Sigmoid colon (tissue), 7 donors: ENCODE data around the gene FBXL20. TPM values are rescaled to one million over a fixed set of nuclear protein-coding genes. Genes with fewer than 3 reads are reported as not detected.
A peak's percentile ranks its signal among the peaks of the same experiment; 100 is the strongest.

Experiments
- DNase-seq: peaks from one replicate; pipeline ENCODE4 v3.0.0-alpha.2; 2019
- H3K27ac ChIP-seq, 4 donors: fragments of 200-600 bp; sonication (generic); one replicate each; pipeline ENCODE4 v1.5.1; 2016 to 2019; ENCODE audit warnings: mild to moderate bottlenecking in 1 of 4
- H3K27me3 ChIP-seq, 3 donors: fragments of 200-600 bp; sonication (generic); one replicate each; pipeline ENCODE4 v1.5.1; 2019; ENCODE audit warnings: mild to moderate bottlenecking in 1 of 3
- H3K36me3 ChIP-seq, 4 donors: fragments of 200-600 bp; sonication (generic); one replicate each; pipeline ENCODE4 v1.5.1; 2016 to 2019
- H3K4me1 ChIP-seq, 4 donors: fragments of 200-600 bp; sonication (generic); one replicate each; pipeline ENCODE4 v1.5.1; 2017 to 2019
- H3K4me3 ChIP-seq, 4 donors: fragments of 200-600 bp; sonication (generic); one replicate each; pipeline ENCODE4 v1.5.1; 2017 to 2019; ENCODE audit warnings: mild to moderate bottlenecking in 2 of 4, moderate library complexity in 1 of 4
- H3K9me3 ChIP-seq, 4 donors: fragments of 200-600 bp in 3 of 4; sonication (generic) in 3 of 4; one replicate each; pipeline versions ENCODE4 v1.5.1 to v1.6.1; 2013 to 2019
- EP300 ChIP-seq, 4 donors: sonication (generic); formaldehyde crosslinking; IDR thresholded peaks; one replicate each; pipeline ENCODE4 v1.6.1; 2017; ENCODE audit warnings: antibody characterized with exemption in 4 of 4
- POLR2A ChIP-seq, 2 donors: fragments of 450-650 bp; IDR thresholded peaks; one replicate each; pipeline ENCODE4 v1.6.1; 2016; ENCODE audit warnings: antibody characterized with exemption in 2 of 2, mild to moderate bottlenecking in 2 of 2, moderate library complexity in 2 of 2
- POLR2AphosphoS5 ChIP-seq, 4 donors: sonication (generic); formaldehyde crosslinking; IDR thresholded peaks; one replicate each; pipeline ENCODE4 v1.6.1; 2017; ENCODE audit warnings: antibody characterized with exemption in 4 of 4
- WGBS, 2 donors: extraction: QIAGEN DNeasy Blood & Tissue Kit; methylation state at CpG; one replicate each; pipeline ENCODE4 v1.1.7; 2013; 5-methylcytosine and 5-hydroxymethylcytosine counted together
- intact Hi-C: fragments of 100-400 bp; cut with DNase I; formaldehyde crosslinking; loops from one replicate; pipeline ENCODE4 v1.15.1; 2023
- polyA plus RNA-seq, 3 donors: library from polyadenylated mRNA; stranded (reverse); fragments of 200-250 nt; gene quantifications; one replicate each; pipeline ENCODE4 v1.2.3, GENCODE V29; 2013
- total RNA-seq, 4 donors: library from RNA; depleted of rRNA; stranded (reverse); fragments of >200 nt; gene quantifications; one replicate each; pipeline ENCODE4 v1.1.0, GENCODE V29; 2016
- TF ChIP-seq, protein P1 (sequence below), 4 experiments: fragments of 450-650 bp in 3 of 4; fragments of 200-600 bp in 1 of 4; IDR thresholded peaks; one replicate each; pipeline ENCODE4 v1.5.1; 2016 to 2019; ENCODE audit warnings: antibody characterized with exemption in 4 of 4, mild to moderate bottlenecking in 3 of 4, moderate library complexity in 2 of 4
- donor health status: healthy with polysubstance abuse.
- donor health status: Bipolar disorder and iron deficiency.
- donor health status: healthy.

FBXL20 gene
- total and polyA plus RNA-seq, 7 donors = 1.8 to 26.0 (median 17.0) TPM

- intact Hi-C loops = no loop called here
These were observed 172.0 kb downstream of the FBXL20 start for GRCh38 chr17:39229274-39229913.

GRCh38 chr17:39227364-39227919, 174.0 kb downstream of the FBXL20 start:
- intact Hi-C loops = no loop called here
- DNase-seq = no peak
- Histone ChIP-seq H3K27ac (no peak overlapping the region), H3K4me1 (peaks cover 0 to 33% (median 31%) of the 10 kb centered on the region in 4 donors), H3K9me3 (no peaks in the 10 kb centered on the region), H3K36me3 (no peaks in the 10 kb centered on the region), H3K27me3 (peaks cover 30 to 83% (median 50%) of the 10 kb centered on the region in 3 donors), H3K4me3 (no peak overlapping the region)
- TF ChIP-seq, protein P1, sequence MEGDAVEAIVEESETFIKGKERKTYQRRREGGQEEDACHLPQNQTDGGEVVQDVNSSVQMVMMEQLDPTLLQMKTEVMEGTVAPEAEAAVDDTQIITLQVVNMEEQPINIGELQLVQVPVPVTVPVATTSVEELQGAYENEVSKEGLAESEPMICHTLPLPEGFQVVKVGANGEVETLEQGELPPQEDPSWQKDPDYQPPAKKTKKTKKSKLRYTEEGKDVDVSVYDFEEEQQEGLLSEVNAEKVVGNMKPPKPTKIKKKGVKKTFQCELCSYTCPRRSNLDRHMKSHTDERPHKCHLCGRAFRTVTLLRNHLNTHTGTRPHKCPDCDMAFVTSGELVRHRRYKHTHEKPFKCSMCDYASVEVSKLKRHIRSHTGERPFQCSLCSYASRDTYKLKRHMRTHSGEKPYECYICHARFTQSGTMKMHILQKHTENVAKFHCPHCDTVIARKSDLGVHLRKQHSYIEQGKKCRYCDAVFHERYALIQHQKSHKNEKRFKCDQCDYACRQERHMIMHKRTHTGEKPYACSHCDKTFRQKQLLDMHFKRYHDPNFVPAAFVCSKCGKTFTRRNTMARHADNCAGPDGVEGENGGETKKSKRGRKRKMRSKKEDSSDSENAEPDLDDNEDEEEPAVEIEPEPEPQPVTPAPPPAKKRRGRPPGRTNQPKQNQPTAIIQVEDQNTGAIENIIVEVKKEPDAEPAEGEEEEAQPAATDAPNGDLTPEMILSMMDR (IDR thresholded peaks at IDR 0.05) = no peak
- TF ChIP-seq POLR2AphosphoS5 (IDR thresholded peaks at IDR 0.05) (no peak), EP300 (IDR thresholded peaks at IDR 0.05) (no peak), POLR2A (IDR thresholded peaks at IDR 0.05) (no peak)
- WGBS, 2 donors = 57 to 81% methylated on average over 2 of the region's 2 CpGs

More at GRCh38 chr17:39229274-39229913, 172.0 kb downstream of the FBXL20 start:
- Histone ChIP-seq H3K27me3 (peaks cover 30 to 94% (median 60%) of the 10 kb centered on the region in 3 donors), H3K36me3 (no peaks in the 10 kb centered on the region), H3K4me3 (no peak overlapping the region), H3K9me3 (no peaks in the 10 kb centered on the region), H3K4me1 (peaks cover 0 to 33% (median 31%) of the 10 kb centered on the region in 4 donors), H3K27ac (no peak overlapping the region)
- DNase-seq = no peak
- WGBS, 2 donors = 77 to 81% methylated on average over 11 of the region's 11 CpGs
- TF ChIP-seq, protein P1 (IDR thresholded peaks at IDR 0.05) = no peak
- TF ChIP-seq EP300 (IDR thresholded peaks at IDR 0.05) (no peak), POLR2AphosphoS5 (IDR thresholded peaks at IDR 0.05) (no peak), POLR2A (IDR thresholded peaks at IDR 0.05) (no peak)

DNA sequence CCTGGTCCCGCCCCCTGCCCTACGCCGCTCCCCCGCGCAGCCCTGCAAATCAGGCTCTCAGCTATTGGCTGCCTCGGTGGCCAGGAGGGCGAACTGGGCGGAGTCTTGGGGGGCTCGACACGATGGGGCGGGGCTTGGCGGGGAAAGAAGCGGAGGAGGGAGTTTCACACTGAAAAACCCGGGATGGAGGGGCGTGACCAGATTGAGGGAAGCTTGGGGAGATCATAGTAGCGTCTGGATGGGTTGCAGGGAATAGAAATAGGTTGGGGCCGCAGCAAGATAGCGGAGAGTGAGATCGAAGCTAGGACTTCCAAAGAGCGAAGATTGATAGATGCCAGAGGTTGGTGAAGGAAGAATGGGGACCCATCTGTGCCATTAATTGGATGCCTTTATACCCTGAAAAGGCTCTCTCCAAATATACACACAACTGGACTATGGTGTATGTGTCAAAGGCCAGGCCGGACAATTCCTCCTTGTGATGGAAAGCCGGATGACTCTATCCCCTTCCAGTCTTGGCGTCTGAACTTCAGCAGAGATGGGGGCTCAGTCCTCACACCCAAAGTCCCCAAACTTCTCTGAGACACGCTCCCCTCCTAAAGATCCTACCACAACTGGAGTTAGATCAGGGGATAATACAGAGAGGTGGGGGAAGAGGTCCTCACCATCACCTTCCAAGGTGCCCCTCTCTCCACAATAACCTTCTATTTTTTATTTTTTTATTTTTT, 175.3 kb downstream of the FBXL20 start:
- DNase-seq = peak; percentile 87
- H3K4me3 ChIP-seq = peak overlapping the region; percentile 19 to 52 (median 45)
- H3K27me3 ChIP-seq = peaks cover 25 to 72% (median 38%) of the 10 kb centered on the region in 3 donors
- H3K4me1 ChIP-seq = peaks cover 0 to 22% (median 20%) of the 10 kb centered on the region in 4 donors
- TF ChIP-seq, protein P1 (IDR thresholded peaks at IDR 0.05) = no peak
- TF ChIP-seq POLR2A (IDR thresholded peaks at IDR 0.05) (no peak), EP300 (IDR thresholded peaks at IDR 0.05) (no peak), POLR2AphosphoS5 (IDR thresholded peaks at IDR 0.05) (no peak)
- no peak overlapping the region for H3K27ac ChIP-seq
- intact Hi-C loops = no loop called here
- 15% methylated on average over 24 of the region's 24 CpGs for WGBS, 2 donors
- H3K9me3 ChIP-seq = no peaks in the 10 kb centered on the region
- H3K36me3 ChIP-seq = no peaks in the 10 kb centered on the region

DNA sequence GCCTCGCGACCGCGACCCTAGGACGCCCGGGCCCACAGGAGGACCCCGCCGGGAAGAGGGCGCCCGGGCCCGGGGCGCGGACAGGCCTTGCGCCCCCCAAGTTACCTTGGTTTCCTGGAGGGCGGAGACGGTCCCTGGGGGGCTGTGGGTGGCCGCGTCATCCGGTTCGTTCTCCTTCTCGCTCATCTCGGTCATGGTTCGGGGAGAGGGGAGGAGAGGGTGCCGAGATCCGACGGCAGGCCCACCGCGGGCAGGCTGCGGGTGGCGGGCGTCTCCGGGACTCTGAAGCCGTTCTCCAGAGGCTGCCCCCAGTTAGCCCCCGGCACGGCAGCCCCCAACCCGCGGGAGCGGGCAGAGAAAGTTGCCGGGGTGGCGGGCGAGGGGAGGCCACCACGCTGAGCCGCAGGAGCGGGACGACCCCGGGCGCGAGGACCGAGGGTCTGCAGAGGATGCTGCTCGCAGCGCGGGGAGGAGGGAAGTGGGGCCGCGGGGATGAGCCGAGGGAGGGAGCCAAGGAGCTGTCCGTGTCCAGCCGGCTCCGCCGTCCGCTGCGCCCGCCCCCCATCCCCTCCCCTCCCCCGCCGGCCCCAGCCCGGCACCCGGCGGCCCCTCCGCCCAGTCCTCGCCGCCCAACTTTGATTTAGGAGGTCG, 176.0 kb downstream of the FBXL20 start, which contains the start of gene STAC2:
Gene STAC2 (minus strand): TSS at position 638 of the 651 bp plus-strand sequence. CDS start 443 bp downstream, at position 195.
- Histone ChIP-seq H3K27me3 (peaks cover 22 to 65% (median 38%) of the 10 kb centered on the region in 3 donors), H3K27ac (no peak within 1 kb of the TSS), H3K4me1 (peaks cover 0 to 22% (median 20%) of the 10 kb centered on the region in 4 donors), H3K36me3 (no peaks in the 10 kb centered on the region), H3K9me3 (no peaks in the 10 kb centered on the region), H3K4me3 (peak within 1 kb of the TSS; percentile 19 to 52 (median 45))
- TF ChIP-seq, protein P1 (IDR thresholded peaks at IDR 0.05) = no peak
- no peak for TF ChIP-seq EP300 (IDR thresholded peaks at IDR 0.05)
- DNase-seq = no peak
- WGBS, 2 donors = 2 to 7% methylated on average over 67 to 70 of the region's 71 CpGs
- intact Hi-C loops = no loop called here
